Middle frontal gyrus (tissue), 1 donor: ENCODE measurements around the gene FAM151A.

ENCODE experiments used
- DNase-seq: peaks from one replicate; pipeline ENCODE4 v3.0.0-alpha.2; 2015; ENCODE audit warnings: low spot score; ENCODE audit errors: extremely low spot score

FAM151A gene

DNA sequence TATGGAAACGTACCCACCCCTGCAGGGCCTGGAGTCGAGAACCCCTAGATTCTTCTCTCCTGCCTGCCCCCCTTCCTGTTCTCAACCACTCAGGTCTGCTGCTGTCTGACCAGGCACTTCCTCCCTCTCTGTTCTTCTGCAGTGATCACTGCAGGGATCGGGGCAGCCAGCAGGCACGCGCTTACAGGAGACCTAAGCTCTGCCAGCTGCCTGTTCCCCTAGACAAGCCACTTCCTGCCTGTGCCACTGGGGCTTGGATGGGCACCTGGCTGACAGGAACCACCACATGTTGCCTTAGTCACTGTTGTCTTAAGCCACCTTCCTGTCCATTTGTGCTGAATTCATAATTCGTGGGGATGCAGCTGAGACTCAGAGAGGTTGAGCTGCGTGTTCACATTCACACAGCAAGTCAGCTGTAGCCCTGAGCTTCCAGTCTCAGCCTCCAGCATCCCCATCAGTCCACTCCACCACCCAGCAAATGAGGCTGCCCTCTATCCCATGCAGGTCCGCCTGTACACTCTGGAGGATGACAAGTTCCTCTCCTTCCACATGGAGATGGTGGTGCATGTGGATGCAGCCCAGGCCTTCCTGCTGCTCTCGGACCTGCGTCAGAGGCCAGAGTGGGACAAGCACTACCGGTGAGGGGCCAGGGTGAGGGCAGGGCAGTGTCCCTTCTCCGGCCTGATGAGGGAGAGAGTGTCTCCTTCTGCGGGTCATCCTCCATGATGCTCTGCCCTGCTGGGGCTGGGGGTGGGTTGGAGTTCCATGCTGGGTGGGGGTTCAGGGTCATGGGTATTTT is 18.6 kb downstream of the FAM151A start:
- DNase-seq, result no peak

DNA sequence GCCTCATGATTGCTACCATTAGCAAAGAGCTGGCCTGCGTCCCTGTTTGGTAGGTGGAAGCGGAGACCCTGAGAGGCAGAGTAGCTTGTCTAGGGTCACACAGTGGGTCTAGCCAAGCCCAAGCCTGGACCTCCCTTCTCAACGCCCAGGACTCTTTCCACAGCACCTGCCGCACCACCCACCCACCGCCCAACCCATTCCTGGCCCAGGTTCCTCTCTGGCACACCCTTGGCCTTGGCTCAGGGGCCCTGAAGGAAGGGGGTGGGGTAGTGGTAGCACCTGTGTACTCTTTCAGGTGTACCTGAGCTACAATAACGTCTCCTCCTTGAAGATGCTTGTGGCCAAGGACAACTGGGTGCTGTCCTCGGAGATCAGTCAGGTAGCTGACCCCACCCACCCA is 19.3 kb downstream of the FAM151A start:
- DNase-seq, result no peak

DNA sequence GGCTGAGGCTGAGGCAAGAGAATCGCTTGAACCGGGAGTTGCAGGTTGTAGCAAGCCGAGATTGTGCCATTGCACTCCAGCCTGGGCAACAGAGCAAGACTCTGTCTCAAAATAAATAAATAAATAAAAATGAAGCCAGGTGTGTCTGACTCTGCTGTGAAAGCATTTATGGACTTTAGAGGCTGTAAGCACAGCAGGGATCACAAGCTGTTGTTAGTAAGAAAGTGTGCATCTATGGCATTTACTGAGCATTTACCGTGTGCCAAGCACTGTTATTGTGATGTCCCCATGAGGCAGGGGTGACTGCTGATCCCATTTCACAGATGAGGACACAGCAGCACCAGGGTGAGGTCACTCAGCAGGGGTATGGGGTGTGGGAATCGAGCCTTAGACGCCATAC is 20.1 kb downstream of the FAM151A start:
- no peak for DNase-seq

DNA sequence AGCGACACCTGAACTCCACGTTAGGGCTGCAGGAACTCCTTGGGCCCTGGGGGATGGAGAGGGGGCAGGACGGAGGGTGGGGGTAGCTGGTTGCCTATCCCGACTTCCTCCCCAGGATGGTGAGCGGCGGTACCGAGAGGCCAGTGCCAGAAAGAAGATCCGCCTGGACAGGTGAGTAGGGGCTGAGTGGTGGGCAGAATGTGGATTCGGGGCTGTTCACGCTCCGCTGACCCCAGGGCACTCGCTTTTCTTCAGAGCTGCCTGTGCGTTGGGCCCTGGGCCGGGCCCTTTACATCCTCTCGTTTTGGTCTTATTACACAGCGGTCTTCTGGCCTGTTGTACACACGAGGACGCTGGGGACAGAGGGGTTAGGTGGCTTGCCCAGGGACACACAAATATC is 20.8 kb downstream of the FAM151A start:
- no peak for DNase-seq

DNA sequence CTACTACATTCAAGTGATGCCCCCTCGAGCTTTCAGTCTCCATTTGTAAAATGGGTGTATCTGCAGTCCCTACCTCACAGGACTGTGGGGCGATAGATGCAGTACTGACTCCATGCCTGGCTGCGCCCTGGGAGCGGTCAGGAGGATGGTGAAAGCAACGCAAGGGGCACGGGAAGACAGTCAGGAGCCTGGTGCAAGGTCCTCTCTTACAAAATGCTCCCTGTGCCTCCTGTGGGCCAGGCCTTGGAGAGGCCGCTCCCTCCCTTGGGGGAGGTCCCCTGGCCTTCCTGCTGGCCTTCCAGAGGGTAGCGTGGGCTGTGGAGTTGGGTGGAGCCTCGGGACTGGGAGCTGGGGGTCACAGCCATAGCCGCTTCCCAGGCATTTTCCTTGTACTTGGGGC is 21.6 kb downstream of the FAM151A start:
- no peak for DNase-seq

DNA sequence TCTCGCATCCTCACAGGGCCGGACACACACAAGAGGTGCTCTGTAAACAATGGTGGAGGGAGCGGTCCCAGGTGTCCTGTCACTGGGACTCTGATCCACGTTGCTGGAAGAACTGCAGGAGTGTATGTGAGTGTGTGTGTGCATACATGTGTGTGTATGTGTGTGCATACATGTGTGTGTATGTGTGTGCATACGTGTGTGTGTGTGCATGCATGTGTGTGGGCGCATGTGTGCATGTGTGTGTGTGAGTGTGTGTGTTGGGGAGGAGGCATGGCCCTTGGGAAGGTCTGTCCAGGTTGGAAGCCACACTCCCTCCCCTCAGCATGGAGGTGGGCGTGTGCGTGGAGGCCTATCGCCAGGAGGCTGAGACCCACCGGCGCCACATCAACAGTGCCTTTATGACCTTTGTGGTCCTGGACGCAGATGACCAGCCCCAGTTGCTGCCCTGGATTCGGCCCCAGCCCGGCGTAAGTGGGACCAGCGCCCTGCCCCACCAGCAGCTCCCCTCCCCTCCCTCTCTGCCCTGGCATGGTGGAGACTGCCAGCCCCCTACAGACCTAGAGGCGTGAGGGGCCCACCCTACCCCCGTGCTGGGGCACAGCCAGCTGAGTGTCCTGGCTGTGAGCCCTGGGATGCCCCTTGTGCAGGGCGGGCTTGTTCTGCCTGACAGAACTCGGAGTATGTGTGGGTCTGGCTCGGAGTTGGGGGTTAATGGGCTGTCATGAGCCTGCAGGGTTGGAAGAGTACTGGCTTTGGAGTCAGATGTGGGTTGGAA is 22.2 kb downstream of the FAM151A start:
- DNase-seq, result no peak

DNA sequence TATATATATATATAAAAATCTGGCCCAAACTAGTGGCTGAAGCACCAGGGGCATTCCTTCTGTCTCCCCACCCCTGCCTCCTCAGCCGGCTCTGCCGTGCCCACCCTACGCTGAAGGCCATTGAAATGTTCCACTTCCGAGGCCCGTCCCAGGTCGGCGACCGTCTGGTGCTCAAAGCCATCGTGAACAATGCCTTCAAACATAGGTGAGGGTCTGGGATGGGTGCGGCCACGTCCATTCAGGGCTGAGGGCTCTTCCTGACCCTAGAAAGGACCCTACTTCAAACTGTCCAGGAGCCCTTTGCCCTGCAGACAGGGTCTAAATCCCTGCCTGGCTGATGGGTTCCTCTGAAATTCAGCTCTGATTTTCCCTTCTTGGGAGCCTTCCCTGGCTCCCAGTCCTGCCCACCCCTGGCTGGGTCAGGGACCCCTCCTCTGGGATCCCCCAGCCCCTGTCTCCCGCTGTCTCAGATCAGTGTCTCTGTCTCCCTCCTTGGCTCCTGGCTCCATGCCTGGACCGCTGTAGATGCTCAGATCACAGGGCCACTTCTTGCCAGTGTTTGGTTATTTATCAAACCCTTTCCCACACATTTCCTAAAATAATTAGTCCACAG is 24.0 kb downstream of the FAM151A start:
- DNase-seq, result no peak

DNA sequence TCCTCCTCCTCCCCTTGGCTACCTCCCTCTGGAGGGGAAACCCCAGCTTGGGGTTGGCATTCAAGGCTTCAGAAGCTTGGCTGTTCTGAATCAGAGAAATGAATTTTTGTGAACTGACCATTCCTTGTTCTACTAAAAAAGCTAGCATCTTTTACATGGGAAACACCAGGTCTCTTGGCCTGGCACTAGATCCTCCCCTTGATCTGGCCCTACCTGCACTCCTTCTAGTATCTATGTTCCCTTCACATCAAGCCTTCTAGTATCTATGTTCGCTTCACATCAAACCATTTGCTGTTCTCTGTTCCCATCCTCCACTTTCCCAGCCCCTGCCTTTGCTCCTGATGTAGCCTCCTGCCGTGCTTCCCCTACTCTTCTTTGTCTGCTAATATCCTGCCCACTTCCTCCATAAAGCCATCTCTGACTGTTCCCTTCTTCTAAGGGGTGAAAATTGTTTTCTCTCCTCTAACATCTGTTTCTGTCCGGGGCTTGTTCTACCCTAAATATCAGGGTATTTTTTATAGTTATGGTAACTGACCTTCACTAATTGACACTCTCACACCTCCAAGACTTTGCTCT is 25.8 kb downstream of the FAM151A start:
- DNase-seq, result no peak

DNA sequence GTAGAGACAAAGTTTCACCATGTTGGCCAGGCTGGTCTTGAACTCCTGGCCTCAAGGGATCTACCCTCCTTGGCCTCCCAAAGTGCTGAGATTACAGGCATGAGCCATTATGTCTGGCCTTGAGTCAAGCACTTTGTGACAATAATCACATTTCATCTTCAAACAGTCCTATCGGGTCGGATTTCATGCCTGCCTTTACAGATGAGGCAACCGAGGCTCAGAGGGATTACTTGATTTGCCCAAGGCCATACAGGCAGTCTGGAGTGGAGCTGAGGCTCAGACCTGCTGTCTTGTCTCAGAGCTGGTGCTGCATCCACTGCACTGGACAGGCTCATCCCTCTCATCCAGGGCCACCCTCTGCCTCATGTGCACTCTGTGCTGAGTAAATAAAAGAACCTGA is 26.6 kb downstream of the FAM151A start:
- no peak for DNase-seq

DNA sequence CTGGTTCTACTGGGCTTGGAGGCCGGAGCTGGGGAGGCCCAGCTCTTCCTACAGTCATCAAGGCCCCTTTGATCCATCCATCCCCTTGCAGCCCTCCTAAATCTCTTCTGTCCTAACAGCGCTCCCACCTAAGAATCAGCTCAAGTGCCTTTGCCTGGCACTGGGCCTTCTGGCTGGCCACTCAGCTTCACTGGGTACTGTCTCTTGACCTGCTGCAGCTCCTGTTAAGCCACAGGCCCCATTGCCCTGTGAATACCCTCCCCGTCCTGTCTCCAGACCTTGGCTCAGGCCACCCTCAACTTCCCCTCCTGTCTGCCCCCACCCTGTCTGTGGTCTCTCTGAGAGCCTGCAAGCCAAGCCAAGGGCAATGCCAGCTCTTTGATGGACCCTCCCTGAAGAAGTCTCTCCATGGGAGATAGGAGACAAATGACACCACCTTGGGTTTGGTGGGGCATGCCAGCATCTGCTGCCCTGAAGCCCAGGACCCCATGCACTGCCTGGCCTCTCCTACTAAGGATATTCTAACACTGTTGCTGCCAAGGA is 27.3 kb downstream of the FAM151A start:
- no peak for DNase-seq

DNA sequence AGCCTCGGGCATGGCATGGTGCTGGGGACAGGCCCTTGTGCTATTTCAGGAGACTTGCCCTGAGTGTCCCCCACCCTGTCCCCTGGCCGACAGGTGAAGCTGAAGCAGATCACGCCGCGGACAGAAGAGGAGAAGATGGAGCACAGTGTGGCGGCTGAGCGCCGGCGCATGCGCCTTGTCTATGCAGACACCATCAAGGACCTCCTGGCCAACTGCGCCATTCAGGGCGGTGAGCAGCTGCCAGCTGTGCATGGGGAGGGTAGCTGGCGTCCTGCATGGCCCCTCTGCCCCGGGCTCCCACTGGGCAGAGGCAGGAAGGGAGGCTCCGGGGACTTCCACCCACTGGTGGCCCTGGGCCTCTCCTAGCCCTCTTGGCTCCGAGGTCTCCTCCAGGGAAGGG is 28.9 kb downstream of the FAM151A start:
- DNase-seq, result no peak

DNA sequence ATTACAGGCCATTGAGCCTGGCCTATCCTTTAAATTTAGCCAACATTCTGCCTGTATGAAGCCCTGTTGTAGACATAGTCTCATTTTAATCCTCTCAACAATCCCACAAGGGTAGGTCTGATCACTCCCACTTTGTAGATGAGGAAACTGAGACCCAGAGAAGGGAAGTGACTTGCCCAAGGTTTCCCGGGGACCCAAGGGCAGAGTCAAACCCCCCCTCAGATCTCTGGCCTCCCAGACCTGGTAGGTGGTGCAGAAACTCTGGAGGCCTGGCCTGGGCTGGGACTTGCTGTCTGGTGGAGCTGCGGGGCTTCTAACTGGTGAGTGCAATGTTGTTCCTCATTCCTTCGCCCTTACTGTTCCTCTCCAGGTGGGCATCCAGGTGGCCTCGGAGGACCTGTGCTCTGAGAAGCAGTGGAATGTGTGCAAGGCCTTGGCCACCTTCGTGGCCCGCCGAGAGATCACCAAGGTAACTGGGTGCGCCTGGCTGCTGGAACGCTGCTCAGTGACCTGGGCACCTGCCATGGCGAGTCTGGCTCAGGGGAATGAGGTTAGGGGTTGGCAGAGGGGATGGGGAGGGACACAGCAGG is 29.7 kb downstream of the FAM151A start:
- no peak for DNase-seq

DNA sequence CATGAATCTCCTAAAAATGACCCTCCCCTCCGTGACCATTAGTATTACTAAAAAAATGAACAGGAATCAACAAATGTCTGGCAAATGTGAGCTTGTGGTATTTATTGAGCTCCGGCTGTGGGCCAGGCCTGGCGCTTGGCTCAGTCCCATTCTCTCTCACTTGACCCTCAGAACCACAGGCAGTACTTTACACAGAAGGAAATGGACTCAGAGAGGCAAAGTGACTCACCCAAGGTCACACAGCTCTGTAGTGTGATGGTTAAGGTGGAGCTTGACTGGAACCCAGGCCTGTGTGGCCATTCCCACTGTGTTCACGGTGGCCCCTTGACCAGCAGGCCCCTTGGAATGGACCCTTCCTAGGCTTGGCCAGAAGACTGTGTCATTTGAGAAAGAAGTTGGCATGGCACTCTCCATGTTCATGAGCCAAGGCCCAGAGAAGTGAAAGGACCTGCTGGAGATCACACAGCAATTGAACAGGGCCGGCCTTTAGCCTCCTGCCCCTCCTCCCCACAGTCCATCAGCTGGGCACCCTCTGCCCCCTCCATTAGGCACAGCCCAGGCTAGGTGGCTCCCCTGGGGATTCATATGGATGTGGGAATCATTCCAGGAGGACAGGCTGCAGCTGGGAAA is 32.1 kb downstream of the FAM151A start:
- DNase-seq, result no peak

DNA sequence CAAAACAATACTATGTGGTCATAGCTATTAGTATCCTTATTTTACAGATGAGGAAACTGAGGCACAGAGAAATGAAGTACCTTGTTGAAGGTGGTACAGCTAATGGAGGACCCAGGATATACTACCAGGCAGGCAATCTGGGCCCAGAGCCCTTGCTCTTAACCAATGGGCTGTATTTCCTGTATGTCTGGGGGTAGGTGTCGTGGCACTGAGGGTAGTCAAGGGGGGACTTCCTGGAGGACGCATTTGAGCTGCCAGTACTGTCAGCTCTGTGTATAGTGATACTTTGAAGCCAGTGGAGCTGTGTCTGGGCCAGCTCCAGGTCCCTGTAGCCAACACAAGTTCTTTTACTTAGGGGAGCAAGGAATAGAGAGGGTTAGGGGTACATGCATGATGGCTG is 34.9 kb downstream of the FAM151A start:
- no peak for DNase-seq

DNA sequence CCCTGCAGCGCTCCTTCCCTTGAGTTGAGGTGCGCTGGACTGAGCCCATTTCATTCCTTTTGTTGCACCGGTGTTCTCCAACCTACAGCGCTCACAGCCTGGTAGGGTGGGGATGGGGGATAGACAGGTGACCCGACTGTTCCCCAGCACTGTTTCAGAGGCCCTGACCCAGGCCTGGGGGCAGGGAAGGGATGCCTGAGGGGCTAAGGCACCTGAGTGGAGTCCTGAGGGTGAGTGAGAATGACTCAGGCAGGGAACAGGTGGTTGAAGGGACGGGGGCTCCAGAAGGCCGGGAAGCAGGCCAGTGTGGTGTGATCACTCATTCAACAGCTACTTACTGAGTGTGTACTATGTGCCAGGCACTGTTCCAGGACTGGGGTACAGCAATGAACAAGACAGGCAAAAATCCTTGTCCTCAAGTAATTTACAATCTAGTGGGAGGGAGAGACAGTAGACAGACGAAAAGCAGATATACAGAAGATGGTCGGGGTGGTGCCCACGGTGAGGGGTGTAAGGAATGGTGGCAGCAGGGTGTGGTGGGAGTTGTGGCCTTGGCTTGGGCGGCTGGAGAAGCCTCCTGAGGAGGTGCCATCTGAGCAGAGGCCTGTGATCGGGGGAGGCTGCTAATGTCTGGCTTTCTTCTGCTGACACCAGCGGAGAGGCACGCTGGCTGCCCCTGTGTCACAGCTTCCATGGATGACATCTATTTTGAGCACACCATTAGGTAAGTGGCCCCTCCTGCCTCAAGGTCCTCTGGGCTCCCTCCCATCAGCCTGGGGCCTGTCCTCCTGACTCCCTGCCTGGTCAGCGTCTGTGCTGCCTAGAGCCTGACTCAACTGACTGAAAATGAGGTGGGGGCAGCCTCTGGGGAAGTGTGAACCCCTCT is 37.9 kb downstream of the FAM151A start:
- DNase-seq, result no peak

DNA sequence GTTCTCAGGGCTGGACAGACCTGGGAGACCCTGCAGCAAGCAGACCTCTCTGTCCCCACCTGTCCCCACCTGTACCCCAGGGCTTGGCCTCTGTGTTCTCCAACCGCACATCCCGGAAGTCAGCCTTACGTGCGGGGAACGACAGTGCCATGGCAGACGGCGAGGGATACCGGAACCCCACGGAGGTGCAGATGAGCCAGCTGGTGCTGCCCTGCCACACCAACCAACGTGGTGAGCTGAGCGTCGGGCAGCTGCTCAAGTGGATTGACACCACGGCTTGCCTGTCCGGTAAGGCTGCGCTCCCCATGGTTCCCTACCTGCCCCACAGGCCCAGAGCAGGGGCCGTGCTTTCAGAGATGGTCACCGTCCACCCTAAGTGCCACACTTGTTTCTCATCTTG is 38.8 kb downstream of the FAM151A start:
- no peak for DNase-seq

DNA sequence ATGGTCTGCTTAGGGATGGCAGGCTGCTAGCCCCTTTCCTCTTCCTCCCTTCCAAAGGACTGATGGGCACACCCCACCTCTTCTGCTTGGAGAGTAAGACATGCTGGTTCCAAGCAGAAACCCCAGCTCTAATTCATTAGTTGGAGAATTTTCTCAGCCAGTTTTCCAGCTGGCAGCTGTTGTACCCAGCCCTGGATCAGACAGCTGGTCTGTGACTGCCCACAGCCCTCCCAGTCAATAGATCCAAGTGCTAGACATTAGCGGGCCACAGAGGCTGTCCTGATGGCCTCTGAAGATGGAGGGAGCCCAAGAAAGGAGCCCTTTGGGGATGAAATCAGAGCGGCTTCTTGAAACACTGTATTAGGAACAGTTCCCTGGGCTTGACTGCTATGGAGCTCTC is 39.5 kb downstream of the FAM151A start:
- DNase-seq, result no peak

DNA sequence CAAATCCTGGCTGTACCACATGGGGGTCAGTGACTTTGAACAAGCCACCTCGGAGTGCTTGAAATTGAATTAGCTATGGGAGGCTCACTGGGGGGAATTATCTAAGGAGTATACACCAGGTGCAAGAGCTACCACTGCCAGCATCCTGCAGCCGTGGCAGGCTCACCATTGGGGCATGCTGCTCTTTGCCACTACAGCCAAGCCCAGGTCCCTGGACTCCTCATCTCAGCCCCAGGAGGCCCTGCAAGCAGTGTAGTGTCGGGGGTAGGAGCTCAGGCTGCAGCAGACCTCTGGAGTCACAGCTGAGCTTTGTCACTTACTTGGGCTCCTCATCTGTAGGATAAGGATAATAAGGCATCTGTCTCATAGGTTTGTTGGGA is 40.0 kb downstream of the FAM151A start:
- DNase-seq, result no peak

DNA sequence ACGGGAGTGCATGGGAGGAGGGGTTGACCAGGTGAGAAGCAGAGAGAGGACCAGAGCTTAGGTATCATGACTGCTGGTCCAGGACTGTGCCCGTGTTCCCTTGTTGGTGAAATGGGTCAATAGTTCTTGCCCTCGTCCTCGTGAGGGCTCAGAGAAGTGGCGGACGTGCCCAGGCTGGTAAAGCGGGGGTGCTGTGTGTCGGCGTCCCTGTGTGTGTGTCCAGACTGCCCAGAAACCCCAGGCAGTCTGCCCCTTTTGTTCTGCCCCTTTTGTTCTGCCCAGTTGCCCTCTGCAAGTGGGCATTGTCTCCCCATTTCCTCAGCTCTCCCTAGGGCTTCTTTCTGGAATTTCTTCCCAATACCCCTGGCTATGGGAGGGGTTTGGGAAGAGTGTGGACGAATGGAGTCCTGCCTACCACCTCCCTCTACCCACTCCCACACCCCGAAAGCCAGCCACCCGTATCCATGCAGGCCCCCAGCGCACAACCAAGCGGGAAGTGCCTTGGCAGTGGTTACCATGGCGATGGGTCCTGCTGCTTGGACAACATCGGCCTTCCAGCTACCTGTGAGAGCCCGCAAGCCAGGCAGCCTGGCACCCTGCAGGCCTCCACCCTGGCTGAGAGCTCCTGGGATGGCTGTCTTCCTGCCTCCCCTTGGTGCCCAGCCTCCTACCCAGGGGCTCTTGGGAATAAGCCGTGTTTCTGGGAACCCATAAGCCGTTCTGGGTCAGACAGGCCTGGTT is 40.6 kb downstream of the FAM151A start:
- no peak for DNase-seq
